Mucosa of descending colon (tissue), 3 donors: Measurements from ENCODE around the gene RPTOR. TPM values are rescaled to one million over a fixed set of nuclear protein-coding genes. Genes with fewer than 3 reads are reported as not detected.

ENCODE experiments used
- ATAC-seq: fragments of 200-7000 bp; cut with Tn5 transposase; one replicate; pipeline ENCODE4 v1.9.1; 2020; ENCODE audit warnings: mild to moderate bottlenecking, moderate library complexity
- DNase-seq, 3 donors: peaks; one replicate each; pipeline ENCODE4 v3.0.0-alpha.2; 2020
- H3K36me3 ChIP-seq: fragments of 200-600 bp; one replicate; pipeline ENCODE4 v1.8.0; 2021; ENCODE audit warnings: low read depth, mild to moderate bottlenecking
- H3K4me1 ChIP-seq: fragments of 200-600 bp; one replicate; pipeline ENCODE4 v1.8.0; 2021; ENCODE audit warnings: low read depth, mild to moderate bottlenecking
- H3K4me3 ChIP-seq: fragments of 200-600 bp; one replicate; pipeline ENCODE4 v1.8.0; 2021; ENCODE audit warnings: mild to moderate bottlenecking
- H3K9me3 ChIP-seq: fragments of 200-600 bp; one replicate; pipeline ENCODE4 v1.8.0; 2021; ENCODE audit warnings: mild to moderate bottlenecking
- intact Hi-C, 2 donors: fragments of 100-400 bp; cut with DNase I in 1 of 2; cut with micrococcal nuclease in 1 of 2; formaldehyde crosslinking; loops; one replicate each; pipeline versions ENCODE4 v1.11.0 to v1.11.1; 2022; cut with DNase I, micrococcal nuclease
- total RNA-seq, 3 donors: library from RNA; stranded (reverse); fragmentation: NEBNext Ultra II Directional in 2 of 3; extraction: Animal tissue kit (Norgen Biotek cat#: 25700) in 2 of 3; gene quantifications; one replicate each; pipeline versions ENCODE4 v1.2.1 to v1.2.4, GENCODE V29; 2021 to 2023
- TF ChIP-seq, protein P1 (sequence below): fragments of 200-600 bp; IDR thresholded peaks from one replicate; pipeline ENCODE4 v1.8.0; 2022; ENCODE audit warnings: antibody characterized with exemption, mild to moderate bottlenecking
- donor health status: DM: no; HTN: no; CAD: no; lungs with moderate emphysema.
- donor health status: DM: no; HTN: no; CAD: no.
- donor health status: DM: no; HTN: yes; CAD: no.

Gene RPTOR
- total RNA-seq, 3 donors from 2014 or later: 30.5 to 44.4 (median 37.2) TPM

DNA sequence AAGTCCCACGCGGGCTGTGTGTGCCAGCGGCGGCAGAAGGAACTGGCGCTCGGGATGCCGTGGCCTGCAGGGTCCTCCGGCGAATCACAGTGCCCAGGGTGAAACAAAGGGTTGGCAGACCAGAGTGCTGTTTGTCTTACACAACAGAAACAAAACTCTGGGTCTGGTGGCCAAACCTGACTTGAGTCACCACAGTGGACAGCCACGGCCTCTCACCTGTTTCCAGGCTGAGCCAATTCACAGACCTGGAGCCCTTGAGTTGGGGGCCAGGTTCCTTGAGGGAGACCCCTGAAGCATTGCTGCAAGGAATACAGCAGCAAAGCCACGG, 444.9 kb downstream of the RPTOR start:
- intact Hi-C loops: loop anchor here (10.0 kb wide), 2 partner anchors 125 to 565 kb away; no protein-coding TSS in a partner anchor
- DNase-seq (no peak), ATAC-seq (no peak)
- Histone ChIP-seq H3K36me3 (no peaks in the 10 kb centered on the region), H3K4me3 (no peak overlapping the region), H3K4me1 (peaks cover 22% of the 10 kb centered on the region), H3K9me3 (no peaks in the 10 kb centered on the region)
- TF ChIP-seq, protein P1, sequence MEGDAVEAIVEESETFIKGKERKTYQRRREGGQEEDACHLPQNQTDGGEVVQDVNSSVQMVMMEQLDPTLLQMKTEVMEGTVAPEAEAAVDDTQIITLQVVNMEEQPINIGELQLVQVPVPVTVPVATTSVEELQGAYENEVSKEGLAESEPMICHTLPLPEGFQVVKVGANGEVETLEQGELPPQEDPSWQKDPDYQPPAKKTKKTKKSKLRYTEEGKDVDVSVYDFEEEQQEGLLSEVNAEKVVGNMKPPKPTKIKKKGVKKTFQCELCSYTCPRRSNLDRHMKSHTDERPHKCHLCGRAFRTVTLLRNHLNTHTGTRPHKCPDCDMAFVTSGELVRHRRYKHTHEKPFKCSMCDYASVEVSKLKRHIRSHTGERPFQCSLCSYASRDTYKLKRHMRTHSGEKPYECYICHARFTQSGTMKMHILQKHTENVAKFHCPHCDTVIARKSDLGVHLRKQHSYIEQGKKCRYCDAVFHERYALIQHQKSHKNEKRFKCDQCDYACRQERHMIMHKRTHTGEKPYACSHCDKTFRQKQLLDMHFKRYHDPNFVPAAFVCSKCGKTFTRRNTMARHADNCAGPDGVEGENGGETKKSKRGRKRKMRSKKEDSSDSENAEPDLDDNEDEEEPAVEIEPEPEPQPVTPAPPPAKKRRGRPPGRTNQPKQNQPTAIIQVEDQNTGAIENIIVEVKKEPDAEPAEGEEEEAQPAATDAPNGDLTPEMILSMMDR: no peak

DNA sequence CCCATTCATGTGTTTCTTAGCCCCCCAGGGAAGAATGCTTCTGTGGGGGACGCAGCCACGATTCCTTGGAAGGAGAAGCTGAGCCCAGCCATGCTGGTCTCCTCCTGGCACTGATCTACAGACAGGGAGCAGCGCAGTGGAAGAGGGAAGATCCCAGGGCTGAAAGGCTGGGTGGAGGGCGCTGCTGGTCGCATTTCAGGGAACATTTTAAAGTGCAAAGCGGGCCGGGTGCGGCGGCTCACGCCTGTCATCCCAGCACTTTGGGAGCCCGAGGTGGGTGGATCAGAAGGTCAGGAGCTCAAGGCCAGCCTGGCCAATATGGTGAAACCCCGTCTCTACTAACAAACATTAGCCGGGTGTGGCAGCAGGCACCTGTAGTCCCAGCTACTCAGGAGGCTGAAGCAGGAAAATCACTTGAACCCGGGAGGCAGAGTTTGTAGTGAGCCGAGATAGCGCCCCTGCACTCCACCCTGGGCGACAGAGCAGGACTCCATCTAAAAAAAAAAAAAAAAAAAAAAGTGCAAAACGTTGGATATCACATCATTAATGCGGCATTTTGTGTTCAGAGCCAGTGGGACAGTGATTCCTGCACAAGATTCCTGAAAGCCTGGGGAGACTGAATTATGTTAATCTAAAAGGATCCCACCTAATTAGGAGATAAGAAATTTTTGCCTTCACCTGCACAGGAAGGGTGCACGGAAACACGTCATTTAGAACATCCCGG, 446.4 kb downstream of the RPTOR start:
- no peaks in the 10 kb centered on the region for H3K9me3 ChIP-seq
- H3K4me1 ChIP-seq: peaks cover 22% of the 10 kb centered on the region
- H3K36me3 ChIP-seq: peaks cover 2% of the 10 kb centered on the region
- DNase-seq: peak; percentile 28 to 55 (median 55)
- TF ChIP-seq, protein P1: no peak
- H3K4me3 ChIP-seq: peak overlapping the region; percentile 95
- intact Hi-C loops: loop anchor here in 1 of 2 donors (5.0 kb wide), 1 partner anchor 111 kb away; no protein-coding TSS in a partner anchor
- peak; percentile 1 for ATAC-seq

GRCh38 chr17:80991645-80992076, 447.0 kb downstream of the RPTOR start, which contains the start of gene CHMP6:
Gene CHMP6 (plus strand): TSS chr17:80991841. CDS start chr17:80991919, 78 bp downstream.
- ATAC-seq (peak; percentile 85), DNase-seq (peak; percentile 76 to 86 (median 85))
- Histone ChIP-seq H3K4me1 (peaks cover 22% of the 10 kb centered on the region), H3K4me3 (peak within 1 kb of the TSS; percentile 95), H3K9me3 (no peaks in the 10 kb centered on the region), H3K36me3 (peaks cover 6% of the 10 kb centered on the region)
- intact Hi-C loops: loop anchor here in 1 of 2 donors (5.0 kb wide), 1 partner anchor 111 kb away; no protein-coding TSS in a partner anchor
- TF ChIP-seq, protein P1: peak; percentile 13

DNA sequence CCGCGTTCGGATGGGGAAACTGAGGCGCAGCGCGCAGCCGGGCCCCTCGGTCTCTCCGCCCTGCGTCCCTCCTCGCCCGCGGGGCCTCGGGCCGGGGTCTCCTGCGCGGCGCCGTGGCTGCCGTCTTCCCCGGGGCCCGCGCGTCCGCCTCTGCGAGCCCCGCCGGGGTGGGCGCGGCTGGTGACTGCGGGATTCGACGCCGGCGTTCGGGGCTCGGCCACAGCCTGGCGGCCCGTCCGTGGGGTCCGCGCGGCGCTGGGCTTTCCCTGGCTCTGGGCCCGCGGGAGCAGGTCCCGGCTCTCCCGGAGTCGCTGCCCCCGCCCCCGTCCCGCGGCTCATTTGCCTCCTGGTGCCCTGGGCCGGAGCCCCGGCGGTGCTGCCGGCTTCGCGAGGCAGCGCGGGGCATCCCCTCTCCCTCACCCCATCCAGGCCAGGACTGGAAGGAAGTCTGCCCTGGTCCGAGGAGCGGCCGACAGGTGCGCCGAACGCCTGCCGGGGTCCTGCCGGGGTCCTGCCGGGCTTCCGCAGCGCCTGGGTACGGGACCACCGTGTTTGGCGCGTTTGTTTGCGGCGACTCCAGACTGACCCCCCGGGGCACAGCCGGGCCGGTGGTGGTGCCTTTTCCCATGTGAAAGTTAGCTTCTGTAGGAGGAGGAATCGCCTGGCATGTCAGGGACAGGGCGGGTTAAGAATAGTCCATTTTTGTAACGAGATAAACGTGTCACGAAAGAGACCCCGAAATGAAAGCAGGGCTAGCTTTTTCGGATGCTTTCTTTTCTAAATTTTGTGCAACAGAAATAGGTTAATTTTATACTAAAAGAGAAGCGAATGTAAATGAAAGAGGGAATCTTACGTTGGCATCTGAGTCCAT, 447.7 kb downstream of the RPTOR start:
- H3K9me3 ChIP-seq: no peaks in the 10 kb centered on the region
- H3K4me3 ChIP-seq: peak overlapping the region; percentile 95
- DNase-seq (peak in 2 of 3 donors; percentile 56), ATAC-seq (peak; percentile 42)
- intact Hi-C loops: loop anchor here in 1 of 2 donors (5.0 kb wide), 1 partner anchor 110 kb away; no protein-coding TSS in a partner anchor
- TF ChIP-seq, protein P1: no peak
- H3K4me1 ChIP-seq: peaks cover 22% of the 10 kb centered on the region
- peaks cover 6% of the 10 kb centered on the region for H3K36me3 ChIP-seq

DNA sequence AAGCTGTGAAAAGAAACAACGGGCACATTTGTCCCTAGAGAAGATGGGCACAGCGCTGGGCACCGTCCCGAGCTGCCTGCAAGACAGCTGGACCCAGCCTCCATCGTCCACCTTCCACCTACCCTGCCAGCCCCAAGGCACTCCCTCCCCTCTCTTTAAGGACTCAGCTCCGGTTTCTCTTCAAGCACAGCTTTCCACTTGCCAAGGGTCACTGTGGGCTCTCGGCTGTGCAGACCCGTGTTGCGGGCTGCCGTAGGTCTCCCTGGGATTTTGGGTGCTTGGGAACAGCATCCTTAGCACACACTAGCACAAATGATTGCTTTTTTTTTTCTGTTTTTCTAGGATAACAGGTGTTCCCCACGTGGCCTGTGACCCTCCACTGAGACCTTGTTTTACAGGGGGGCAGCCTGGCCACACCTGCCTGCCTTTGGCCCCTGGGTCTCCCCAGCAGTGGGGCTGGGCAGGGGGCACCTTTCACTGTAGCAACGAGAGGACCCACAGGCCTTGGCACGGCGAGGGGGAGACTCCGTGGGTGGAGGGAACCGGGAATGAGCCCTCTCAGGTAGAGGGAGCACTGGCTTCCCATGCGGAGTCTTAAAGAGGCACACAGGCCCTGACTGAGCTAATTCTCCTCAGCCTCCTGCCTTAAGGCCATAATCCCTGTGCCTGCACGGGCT, 448.4 kb downstream of the RPTOR start:
- DNase-seq (peak in 2 of 3 donors; percentile 50 to 53), ATAC-seq (peak; percentile 18)
- Histone ChIP-seq H3K4me1 (peaks cover 22% of the 10 kb centered on the region), H3K4me3 (peak overlapping the region; percentile 95), H3K9me3 (no peaks in the 10 kb centered on the region), H3K36me3 (peaks cover 6% of the 10 kb centered on the region)
- TF ChIP-seq, protein P1: no peak
- intact Hi-C loops: loop anchor here in 1 of 2 donors (5.0 kb wide), 1 partner anchor 109 kb away; no protein-coding TSS in a partner anchor
